HG02970 (cell line): ENCODE data around the gene TSPAN9.
A peak's percentile ranks its signal among the peaks of the same experiment; 100 is the strongest.

Experiments used
- ATAC-seq: cut with Tn5 transposase; IDR thresholded peaks from one replicate; pipeline ENCODE4 v1.9.1; 2021; ENCODE audit warnings: mild to moderate bottlenecking, moderate library complexity, moderate number of reproducible peaks; ENCODE audit not compliant: unreplicated experiment, low FRiP score

Gene TSPAN9

DNA sequence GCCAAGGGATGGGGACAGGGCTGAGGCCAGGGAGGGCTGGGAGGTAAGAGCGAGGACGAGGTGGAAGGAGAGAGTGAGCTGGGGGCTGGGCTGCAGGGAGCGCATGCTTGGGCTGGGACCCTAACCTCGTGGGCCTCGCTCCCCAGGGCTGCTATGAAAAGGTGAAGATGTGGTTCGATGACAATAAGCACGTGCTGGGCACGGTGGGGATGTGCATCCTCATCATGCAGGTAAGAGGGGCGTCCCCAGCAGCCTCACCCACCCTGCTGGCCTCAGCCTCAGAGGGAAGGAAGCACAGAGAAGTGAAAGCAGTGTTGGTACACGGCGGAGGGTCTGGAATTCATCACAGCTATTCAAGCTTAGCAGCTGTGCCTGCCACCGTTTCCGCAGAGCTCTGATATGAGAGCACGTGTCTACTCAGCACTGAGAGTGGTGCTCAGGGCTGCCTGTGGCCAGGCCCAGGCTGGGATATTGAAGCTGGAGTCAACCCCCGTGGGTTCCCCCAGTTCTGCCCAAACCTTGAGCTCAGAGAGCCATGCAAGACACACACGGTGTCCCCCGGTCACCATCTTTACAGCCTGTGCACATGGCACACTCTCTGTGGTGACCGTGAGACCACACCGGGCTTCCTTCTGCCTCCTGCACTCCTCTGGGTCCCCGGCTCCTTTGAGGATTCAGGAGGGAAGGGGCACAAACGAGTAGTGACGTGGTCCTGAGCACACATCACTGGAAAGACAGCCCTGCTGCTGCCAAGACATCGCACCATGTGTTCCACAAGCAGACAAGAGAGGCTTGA is 204.6 kb downstream of the TSPAN9 start:
- no peak for ATAC-seq

DNA sequence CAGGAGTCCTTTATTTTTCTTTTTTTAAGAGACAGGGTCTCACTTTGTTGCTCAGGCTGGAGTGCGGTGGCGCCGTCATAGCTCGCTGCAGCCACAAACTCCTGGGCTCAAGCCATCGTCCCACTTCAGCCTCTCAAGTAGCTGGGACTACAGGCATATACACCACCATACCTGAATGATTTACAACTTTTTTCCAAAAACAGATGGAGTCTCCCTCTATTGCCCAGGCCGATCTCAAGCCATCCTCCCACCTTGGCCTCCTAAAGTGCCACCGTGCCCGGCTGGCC is 205.1 kb downstream of the TSPAN9 start:
- no peak for ATAC-seq

DNA sequence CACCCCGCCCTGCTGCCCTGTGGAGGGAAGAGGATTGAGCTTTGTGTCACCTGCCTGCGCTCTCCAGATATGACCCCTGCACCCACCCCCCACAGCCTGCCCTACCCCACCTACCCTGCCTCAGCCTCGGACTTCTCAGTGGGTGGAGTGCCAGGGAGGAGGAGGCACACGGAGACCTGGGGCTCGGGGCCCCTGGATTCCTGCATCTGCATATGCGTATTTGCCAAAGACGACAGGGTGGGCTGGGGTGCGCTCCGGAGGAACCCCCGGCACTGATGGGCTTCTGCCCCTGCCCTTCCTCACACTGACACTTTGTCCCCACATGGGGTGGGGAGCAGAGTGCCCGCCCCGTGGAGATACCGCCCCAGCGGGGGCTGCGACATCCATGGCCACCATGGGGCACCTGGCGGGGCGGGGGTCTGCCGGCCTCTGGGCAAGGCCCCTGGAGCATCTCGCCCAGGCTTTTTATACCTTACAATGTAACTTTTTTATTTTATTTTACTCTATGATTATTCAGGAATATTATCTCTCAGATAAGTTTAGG is 206.0 kb downstream of the TSPAN9 start:
- ATAC-seq, result no peak

DNA sequence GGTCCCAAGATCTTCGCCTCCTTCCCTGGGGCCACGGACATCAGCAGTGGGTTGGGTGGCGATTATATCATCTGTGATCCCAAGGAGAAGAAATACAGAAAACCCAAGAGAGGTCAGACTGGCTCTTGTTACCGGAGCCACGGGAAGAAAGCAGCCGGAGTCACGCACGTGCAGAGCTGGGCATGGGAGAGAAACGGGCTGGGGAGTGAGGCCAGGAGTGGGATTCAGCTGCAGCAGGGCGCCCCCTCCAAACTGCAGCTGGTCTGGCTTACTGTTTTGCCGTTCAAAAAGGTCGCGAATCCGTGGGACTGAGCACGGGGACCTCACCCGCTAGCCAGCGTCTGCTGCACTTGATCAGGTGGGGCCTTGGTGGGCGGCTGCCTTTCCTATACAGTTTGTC is 207.2 kb downstream of the TSPAN9 start:
- no peak for ATAC-seq

DNA sequence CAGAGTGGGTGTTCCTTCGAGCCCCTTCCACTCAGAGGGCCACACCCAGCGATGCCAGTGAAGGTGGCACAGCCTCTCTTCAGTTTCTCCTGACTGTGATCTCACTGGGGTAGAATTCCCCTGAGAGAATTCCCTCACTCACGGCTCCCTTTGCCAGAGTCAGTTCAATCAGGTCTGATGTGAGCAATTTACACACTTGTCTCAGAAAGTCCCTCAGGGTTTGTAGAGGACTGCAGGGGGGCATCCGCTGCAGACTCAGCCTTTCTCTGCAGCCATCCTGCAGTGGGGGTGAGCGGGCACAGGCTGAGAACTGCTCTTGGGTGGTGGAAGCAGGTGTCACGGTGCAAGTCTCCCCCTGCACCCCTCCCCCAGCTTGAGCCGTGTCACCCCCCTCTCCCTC is 208.4 kb downstream of the TSPAN9 start:
- no peak for ATAC-seq

DNA sequence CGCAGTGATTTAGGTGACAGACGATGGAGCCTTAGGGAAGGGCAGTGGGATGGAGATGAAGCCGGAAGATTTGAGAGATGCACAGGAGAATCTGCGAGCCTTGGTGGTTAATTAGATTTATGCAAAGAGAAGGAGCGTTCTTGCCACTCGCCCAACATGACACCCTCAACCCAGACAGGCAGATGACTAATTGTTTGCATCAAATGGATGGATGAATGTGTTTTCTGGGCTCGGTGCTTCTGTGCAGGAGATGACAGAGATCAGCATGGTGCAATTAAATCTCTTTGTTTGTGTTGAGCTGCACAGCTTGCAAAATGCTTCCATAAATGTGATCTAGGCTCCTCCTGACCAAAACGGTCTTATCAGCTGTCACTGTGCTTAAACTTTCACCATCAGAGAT is 211.5 kb downstream of the TSPAN9 start:
- no peak for ATAC-seq

DNA sequence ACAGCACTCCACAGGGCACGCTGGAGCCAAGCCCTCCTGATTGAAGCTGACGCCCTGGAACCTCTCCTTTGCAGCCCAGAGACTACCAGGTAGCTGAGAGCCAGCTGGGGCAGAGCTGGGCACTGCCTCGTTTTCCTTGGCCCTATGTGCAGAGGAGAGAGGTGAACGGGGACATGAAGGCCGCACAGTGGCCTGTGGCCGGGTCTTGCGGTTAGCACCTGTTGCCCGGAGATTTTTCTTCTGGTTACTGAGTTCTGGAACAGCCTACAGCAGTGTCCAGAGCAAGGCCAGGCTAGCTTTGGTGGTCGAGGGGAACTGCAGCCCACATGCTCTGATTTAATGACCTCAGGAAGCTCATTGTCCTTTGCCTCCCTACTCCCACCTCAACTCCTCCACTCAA is 212.5 kb downstream of the TSPAN9 start:
- no peak for ATAC-seq

DNA sequence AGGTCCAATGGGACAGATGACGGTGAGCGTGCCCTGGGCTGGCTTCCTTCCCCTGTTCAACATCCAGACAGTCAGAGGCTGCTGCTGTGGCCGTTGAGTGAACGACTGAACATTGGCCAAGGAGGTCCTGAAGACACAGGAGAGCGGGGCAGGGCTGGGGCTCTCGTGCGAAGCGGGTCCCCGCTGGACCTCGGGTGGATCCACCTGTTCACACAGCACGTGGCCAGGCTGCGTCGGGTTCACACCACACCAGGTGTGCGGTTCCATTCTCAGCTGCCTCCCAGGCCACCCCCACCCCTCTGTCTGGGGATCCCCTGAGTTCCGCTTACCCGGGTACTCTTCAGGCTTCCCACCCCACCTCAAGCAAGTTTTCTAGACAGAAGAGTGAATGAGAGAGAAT is 214.8 kb downstream of the TSPAN9 start:
- no peak for ATAC-seq

DNA sequence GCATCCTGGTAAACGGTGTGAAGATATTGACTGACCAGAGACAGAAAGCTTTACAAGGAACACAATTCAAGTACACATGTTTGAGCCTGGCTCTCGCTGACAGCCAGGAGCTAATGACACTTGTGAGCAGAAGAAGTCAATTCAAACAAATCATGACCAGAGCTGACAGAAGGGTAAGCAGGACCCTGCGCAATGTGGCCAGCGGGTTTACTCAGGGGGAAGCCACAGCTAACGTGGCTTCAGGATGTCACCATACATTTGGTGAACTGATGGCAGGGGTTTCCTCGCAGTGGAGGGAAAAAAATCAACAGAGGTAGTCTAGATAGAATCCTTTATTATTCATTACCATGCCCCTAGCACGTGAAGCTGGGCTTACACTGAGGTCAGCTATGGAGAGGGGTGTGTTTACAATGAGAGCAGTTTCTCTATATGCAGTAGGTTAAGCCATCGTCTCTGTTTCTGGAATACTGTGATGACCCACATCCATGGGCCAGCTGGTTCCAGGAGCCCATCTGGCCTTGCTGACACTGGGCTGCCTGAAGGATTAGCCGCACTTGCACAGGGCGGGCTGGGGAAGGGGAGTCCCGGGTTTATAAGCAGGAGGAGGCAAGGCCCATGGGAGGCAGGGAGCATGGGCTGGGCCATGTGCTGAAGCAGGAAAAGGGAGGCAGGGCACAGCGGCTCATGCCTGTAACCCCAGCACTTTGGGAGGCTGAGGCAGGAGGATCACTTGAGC is 215.7 kb downstream of the TSPAN9 start:
- no peak for ATAC-seq

DNA sequence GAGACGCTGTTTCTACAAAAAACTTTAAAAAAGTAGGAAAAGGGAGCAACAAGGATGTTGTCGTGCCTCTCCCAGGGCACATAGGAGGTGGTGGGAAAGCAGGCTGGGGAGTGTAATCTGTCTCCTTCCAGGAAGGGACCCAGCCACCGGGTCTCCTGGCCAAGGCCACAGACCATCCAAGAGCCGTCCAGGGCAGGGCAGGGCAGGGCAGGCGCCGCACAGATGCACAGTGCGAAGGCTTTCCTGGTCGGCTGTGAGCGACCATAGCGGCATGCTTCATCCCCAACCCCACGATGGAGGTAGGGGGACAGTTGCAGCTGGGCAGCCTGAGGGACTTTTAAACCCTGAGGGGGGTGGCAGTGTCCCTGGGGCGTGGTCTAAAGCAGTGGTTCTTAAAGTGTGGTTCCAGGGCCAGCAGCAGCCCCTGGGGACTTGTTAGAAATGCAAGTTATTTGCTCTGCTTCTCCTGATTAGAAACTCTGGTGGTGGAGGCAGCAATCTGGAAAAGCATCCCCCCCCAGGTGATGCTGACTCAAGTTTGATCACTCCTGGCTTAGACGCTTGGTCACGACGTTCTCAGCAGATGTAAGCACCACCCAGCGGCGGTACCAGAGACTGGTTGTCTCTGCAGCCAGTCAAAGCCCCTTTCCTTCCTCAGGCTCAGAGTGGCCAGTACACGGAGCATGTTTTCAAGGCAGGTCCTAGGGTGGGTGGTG is 216.4 kb downstream of the TSPAN9 start:
- no peak for ATAC-seq

DNA sequence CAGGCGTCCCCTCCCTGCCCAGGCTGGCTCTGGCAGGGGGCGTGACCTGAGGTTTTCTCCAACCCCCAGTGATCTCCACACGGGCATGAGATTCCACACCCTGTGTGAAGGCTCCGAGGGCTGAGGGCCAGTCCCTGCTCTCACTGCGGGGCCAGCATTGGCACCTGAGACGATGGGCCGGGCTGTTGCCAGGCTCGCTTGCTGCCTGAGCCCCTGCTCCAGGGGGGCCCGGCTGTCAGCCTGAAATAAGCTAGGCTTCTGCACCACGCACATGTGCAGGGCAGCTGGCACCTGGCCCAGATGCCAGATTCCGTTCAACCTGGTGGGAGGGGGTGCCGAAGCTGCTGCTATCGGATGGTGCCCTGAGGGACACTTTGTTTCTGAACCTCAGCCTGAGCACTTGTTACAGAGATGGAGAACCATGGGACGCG is 217.3 kb downstream of the TSPAN9 start:
- ATAC-seq, result no peak

DNA sequence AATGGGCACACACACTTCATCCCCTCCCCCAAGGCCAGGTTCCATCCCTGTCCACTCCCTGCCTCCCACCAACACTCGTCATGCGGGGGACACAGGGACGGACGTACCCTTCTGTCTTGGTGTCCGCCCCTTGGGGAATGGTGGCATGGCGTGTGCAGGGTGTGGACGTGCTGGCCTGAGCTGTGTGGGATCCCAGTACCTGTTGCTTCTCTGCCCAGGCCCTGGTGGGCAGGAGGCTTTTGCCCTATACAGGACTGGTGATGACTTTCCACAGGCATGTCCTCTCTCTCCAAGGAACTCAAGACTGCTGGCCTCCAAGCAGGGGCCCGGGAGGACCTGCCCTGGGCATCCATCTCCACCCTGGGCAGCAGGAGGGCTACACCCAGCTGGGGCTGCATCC is 218.0 kb downstream of the TSPAN9 start:
- ATAC-seq, result no peak

DNA sequence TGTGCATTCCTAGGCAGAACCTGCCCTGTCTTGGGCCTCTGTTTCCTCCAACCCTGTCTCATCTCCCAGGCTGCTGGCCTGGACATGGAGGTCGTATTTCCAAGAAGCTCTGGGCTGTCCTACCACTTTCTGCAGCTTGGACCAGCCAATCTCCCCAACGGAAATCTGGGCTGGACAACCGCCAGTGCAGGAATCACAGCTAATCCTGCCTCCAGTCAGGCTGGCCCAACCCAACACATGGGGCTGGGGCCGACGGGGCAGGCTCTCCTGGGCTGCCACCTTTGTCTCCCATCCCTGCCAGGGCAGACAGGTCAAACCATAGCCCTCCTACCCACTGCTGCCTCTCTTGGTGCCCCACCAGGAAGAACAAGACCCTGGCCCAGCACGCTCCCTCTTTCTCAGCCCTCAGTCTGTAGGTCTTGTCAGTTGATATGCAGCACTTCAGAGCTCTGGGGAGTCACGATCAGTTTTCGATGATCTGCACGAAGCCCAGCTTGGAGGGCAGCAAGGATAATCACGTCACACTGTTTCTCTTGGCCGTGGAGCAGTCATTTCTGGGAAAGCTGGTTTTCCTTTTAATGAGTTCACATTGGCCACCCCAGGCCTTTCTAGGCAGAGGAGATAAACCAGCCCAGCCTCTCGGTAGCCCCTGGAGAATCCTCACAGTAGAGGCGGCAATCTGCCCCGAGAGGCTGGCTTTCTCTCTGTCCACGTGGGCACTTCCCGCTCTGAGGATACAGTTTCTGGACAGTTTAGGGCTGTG is 218.6 kb downstream of the TSPAN9 start:
- no peak for ATAC-seq

DNA sequence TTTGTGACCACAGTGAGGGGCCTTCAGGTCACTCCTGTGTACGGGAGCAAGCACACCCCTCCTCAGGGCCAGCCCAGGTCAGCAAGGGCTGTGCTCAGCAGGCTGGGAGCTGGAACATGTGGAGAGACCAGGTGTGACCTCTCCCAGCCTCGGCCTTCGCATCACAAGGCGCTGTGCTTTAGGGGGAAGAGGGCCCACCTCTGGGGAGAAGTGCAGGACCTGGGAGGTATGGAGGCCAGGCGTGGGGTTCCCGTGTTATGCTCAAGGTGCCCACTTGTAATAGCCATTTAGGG is 219.2 kb downstream of the TSPAN9 start:
- no peak for ATAC-seq

DNA sequence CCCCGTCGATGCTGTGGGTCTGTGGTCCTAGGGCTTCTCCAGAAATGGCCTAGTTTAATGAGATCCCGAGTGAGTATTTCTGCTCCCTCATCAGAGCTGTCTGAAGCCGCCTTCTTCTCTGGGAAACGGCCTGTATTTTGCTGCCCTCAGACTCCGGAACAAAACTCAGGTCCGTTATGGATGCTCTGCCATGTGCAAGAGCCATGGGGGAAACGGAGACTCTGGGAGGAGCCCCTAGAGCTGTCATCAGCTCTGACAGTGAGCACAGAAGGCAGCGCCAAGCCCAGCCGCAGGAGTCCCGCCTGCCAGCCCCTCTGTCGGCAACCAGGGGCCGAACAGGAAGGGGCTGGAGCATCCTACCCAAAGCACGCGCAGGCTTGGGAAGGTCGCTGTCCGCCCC is 221.4 kb downstream of the TSPAN9 start:
- no peak for ATAC-seq

DNA sequence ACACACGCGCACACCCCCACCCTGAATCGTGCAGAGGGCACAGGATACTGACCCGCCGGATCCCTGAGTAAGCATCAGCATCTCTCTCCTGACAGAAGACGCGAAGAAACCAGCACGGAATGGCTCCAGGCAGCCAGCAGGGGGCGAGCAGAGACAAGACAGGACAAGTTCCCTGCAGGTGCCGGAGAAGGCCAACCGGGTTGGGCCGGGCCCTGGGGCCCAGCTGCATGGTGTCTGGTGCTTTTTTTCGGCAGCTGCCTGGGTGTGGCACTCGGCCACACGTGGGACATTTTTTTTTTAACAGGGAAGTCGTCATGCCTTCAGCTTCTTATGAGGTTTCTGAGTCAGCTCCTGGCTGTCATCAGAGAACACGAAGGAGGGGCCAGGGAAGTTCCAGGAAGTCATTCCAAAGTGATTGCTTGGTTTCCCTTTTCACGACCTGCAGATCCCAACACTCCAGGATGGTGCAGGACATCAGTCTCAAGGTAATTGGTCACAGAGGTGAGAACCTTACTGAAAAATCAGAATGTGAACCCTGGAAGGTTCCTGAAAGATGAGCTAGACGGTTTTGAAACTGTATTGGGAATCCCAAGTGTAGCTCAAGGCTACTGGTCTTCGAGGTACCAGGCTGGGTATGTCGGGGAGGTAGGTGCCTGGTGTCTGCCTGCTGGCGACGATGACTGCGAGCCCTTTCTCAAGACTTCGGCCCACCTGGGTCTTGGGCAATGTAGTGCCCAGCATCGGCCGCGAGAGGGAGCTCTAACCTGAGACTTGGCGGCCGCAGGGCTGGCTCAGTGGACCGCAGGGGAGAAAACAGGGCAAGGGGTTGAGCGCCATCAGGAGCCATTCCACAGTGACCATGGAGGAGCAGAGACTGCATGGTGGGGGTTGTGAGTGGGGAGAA is 223.0 kb downstream of the TSPAN9 start:
- peak; percentile 71 for ATAC-seq

DNA sequence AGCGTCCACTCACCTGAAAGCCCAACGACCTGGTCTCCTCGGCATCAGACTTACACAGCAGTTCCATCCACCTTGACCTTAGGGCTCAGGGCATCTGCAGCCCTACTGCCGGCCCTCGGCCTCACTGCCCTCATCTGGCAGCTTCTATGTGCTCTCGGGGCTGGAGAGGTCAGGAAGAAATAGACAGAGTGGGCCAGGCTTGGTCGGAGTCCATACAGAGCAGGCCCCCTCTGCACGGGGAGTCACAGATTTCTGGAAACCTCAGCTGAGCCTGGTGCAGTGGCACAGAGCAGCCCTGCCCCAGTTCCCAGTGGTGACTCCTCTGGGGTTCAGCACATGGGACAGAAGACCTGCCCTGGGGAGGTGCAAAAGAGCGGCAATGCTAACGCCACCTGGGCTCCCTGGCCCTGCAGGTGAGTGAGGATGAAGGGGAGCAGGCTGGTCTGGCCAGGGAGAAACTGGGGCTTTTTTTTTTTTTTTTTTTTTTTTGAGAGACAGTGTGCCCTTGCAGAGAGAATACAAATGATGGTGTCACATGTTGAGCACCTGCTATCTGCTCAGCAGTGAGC is 223.7 kb downstream of the TSPAN9 start:
- no peak for ATAC-seq

DNA sequence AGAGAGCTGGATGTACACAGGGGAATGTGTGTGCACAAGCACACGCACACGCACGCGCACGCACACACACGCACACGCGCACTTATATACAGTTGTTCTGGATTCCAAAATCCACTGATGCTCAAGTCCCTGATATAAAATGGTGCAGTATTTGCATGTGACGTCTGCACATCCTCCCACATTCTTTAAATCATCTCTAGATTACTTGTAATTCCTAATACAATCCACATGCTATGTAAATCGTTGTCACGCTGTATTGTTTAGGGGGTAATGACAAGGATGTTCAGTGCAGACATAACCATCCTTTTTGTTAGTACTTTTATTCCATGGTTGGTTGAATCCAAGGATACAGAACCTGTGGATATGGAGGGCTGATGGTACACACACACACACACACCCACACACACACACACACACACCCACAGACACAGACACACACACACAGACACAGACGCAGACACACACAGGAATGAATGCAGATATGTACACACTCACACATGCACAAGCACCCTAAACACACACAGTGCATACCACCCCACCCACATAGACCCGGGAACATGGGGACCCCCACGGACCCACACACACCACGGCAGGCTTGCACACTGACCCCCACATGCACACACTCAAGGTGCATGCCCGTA is 225.3 kb downstream of the TSPAN9 start:
- ATAC-seq, result no peak
